AG08396 (cell line): ENCODE results near the gene GPC6.

Experiments used
- DNase-seq: peaks from one replicate; pipeline ENCODE4 v3.0.0; 2012; ENCODE audit warnings: low spot score, mixed read lengths

The GPC6 gene

GRCh38 chr13:93932901-93933300 lies 706.3 kb downstream of the GPC6 start:
- no peak for DNase-seq

GRCh38 chr13:93936901-93937300 lies 710.3 kb downstream of the GPC6 start:
- DNase-seq: no peak

- no peak for DNase-seq
Measured at GRCh38 chr13:93941444-93941843, 714.8 kb downstream of the GPC6 start.

- peak; percentile 11 for DNase-seq
Measured at GRCh38 chr13:93942016-93942415, 715.4 kb downstream of the GPC6 start.

GRCh38 chr13:93945621-93946020 lies 719.0 kb downstream of the GPC6 start:
- no peak for DNase-seq

- no peak for DNase-seq
Measured at GRCh38 chr13:93946994-93947393, 720.4 kb downstream of the GPC6 start.

GRCh38 chr13:93947651-93948050 lies 721.0 kb downstream of the GPC6 start:
- DNase-seq: no peak

GRCh38 chr13:93948162-93948922 lies 721.7 kb downstream of the GPC6 start:
- no peak for DNase-seq

GRCh38 chr13:93951108-93951507 lies 724.5 kb downstream of the GPC6 start:
- no peak for DNase-seq

- no peak for DNase-seq
Measured at GRCh38 chr13:93951951-93952350, 725.3 kb downstream of the GPC6 start.

- DNase-seq: no peak
Measured at GRCh38 chr13:93953841-93954240, 727.2 kb downstream of the GPC6 start.

GRCh38 chr13:93955904-93956303 lies 729.3 kb downstream of the GPC6 start:
- no peak for DNase-seq

- no peak for DNase-seq
Measured at GRCh38 chr13:93956426-93956825, 729.8 kb downstream of the GPC6 start.

- DNase-seq: no peak
Measured at GRCh38 chr13:93957371-93957770, 730.8 kb downstream of the GPC6 start.

GRCh38 chr13:93959796-93960533 lies 733.4 kb downstream of the GPC6 start:
- DNase-seq: no peak

GRCh38 chr13:93963266-93964145 lies 736.9 kb downstream of the GPC6 start:
- DNase-seq: no peak

- DNase-seq: no peak
Measured at GRCh38 chr13:93964146-93964512, 737.5 kb downstream of the GPC6 start.

- DNase-seq: no peak
Measured at GRCh38 chr13:93965587-93965986, 739.0 kb downstream of the GPC6 start.

GRCh38 chr13:93966267-93966936 lies 739.8 kb downstream of the GPC6 start:
- DNase-seq: no peak

GRCh38 chr13:93967286-93967685 lies 740.7 kb downstream of the GPC6 start:
- DNase-seq: no peak

GRCh38 chr13:93975242-93975641 lies 748.6 kb downstream of the GPC6 start:
- no peak for DNase-seq

- no peak for DNase-seq
Measured at GRCh38 chr13:93976528-93976927, 749.9 kb downstream of the GPC6 start.
